HepG2 (cell line): ENCODE results near the gene LYST.

Source experiments
- CREM ChIP-seq, 2 experiments: sonication (generic) in 1 of 2; formaldehyde crosslinking in 1 of 2; IDR thresholded peaks; 2 replicates each; pipeline versions ENCODE4 v1.4.0 to v1.6.1; 2016 to 2020; ENCODE audit warnings: antibody characterized with exemption in 1 of 2, mild to moderate bottlenecking in 1 of 2, missing genetic modification reagents in 1 of 2
- MTA3 ChIP-seq: sonication (generic); formaldehyde crosslinking; IDR thresholded peaks from 2 replicates; pipeline ENCODE4 v1.4.0; 2020; ENCODE audit warnings: missing genetic modification reagents
- POLR2A ChIP-seq, 2 experiments: IDR thresholded peaks; 2 replicates each; pipeline ENCODE4 v1.6.1; 2011; ENCODE audit warnings: low read depth in 2 of 2, low read length in 2 of 2, mild to moderate bottlenecking in 1 of 2, moderate library complexity in 1 of 2; ENCODE audit not compliant: insufficient read depth in 1 of 2
- ZKSCAN1 ChIP-seq: fragments of 150-350 bp; IDR thresholded peaks from 2 replicates; pipeline ENCODE4 v1.6.1; 2014; ENCODE audit warnings: low read length
- ZNF251 ChIP-seq: sonication (generic); formaldehyde crosslinking; IDR thresholded peaks from 2 replicates; pipeline ENCODE4 v1.9.0; 2021; ENCODE audit warnings: mild to moderate bottlenecking, missing genetic modification reagents
- TF ChIP-seq, protein P1 (sequence below): sonication (generic); formaldehyde crosslinking; IDR thresholded peaks from 2 replicates; pipeline ENCODE4 v1.4.0; 2020; ENCODE audit warnings: missing genetic modification reagents
- TF ChIP-seq, protein P2 (sequence below): sonication (generic); formaldehyde crosslinking; IDR thresholded peaks from 2 replicates; pipeline ENCODE4 v1.5.0; 2020; ENCODE audit warnings: mild to moderate bottlenecking, missing genetic modification reagents, moderate library complexity

DNA sequence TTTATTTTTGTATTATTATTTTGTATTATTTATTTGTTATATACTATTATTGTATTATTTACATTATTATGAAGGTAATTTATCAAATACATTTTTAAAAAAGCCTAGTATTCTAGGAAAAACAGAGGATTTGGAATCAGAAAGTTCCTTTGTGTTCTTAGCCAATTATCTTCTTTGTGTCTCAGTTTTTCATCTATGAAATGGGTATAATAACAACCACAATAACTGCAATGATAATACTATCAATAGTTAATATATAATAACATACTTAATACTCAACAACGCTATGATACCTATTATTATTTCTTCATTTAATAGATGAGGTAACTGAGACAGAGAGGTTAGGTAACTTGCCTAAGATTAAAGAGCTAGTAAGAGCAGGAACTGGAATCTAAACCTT, 136.7 kb downstream of the LYST start:
- TF ChIP-seq, protein P1, sequence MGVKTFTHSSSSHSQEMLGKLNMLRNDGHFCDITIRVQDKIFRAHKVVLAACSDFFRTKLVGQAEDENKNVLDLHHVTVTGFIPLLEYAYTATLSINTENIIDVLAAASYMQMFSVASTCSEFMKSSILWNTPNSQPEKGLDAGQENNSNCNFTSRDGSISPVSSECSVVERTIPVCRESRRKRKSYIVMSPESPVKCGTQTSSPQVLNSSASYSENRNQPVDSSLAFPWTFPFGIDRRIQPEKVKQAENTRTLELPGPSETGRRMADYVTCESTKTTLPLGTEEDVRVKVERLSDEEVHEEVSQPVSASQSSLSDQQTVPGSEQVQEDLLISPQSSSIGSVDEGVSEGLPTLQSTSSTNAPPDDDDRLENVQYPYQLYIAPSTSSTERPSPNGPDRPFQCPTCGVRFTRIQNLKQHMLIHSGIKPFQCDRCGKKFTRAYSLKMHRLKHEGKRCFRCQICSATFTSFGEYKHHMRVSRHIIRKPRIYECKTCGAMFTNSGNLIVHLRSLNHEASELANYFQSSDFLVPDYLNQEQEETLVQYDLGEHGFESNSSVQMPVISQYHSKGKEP (CRISPR knock-in tag) = no peak
- TF ChIP-seq ZKSCAN1 = no peak
- no peak for TF ChIP-seq ZNF251
- TF ChIP-seq, protein P2, sequence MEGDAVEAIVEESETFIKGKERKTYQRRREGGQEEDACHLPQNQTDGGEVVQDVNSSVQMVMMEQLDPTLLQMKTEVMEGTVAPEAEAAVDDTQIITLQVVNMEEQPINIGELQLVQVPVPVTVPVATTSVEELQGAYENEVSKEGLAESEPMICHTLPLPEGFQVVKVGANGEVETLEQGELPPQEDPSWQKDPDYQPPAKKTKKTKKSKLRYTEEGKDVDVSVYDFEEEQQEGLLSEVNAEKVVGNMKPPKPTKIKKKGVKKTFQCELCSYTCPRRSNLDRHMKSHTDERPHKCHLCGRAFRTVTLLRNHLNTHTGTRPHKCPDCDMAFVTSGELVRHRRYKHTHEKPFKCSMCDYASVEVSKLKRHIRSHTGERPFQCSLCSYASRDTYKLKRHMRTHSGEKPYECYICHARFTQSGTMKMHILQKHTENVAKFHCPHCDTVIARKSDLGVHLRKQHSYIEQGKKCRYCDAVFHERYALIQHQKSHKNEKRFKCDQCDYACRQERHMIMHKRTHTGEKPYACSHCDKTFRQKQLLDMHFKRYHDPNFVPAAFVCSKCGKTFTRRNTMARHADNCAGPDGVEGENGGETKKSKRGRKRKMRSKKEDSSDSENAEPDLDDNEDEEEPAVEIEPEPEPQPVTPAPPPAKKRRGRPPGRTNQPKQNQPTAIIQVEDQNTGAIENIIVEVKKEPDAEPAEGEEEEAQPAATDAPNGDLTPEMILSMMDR (CRISPR knock-in tag) = no peak
- TF ChIP-seq CREM (IDR thresholded peaks at IDR 0.05) = no peak
- TF ChIP-seq CREM (CRISPR knock-in tag; IDR thresholded peaks at IDR 0.05) = no peak
- TF ChIP-seq MTA3 (CRISPR knock-in tag) = no peak
- no peak for TF ChIP-seq POLR2A (IDR thresholded peaks at IDR 0.05; ENCODE audit: insufficient read depth in 1 of 2, low read depth in 2 of 2, low read length in 2 of 2)
